SK-N-SH treated with all-trans-retinoic acid at 6 μM for 48 hours (cell line): Measurements from ENCODE around the gene RPL36AL.

Source experiments
- ATAC-seq: fragments of 200-7000 bp; cut with Tn5 transposase; 3 replicates; pipeline ENCODE4 v1.9.1; 2020; ENCODE audit warnings: mild to moderate bottlenecking, moderate library complexity
- CSDC2 ChIP-seq: fragments of 250-450 bp; sonication (Bioruptor Pico); IDR thresholded peaks from 2 replicates; pipeline ENCODE4 v1.5.0; 2020; ENCODE audit warnings: mild to moderate bottlenecking, moderate library complexity
- CSRNP3 ChIP-seq: fragments of 250-450 bp; sonication (Bioruptor Pico); IDR thresholded peaks from 2 replicates; pipeline ENCODE4 v1.5.1; 2021; ENCODE audit warnings: mild to moderate bottlenecking, moderate library complexity
- ESRRG ChIP-seq: fragments of 250-450 bp; sonication (Bioruptor Pico); IDR thresholded peaks from 2 replicates; pipeline ENCODE4 v1.6.1; 2021; ENCODE audit warnings: mild to moderate bottlenecking
- GLIS3 ChIP-seq: fragments of 250-450 bp; sonication (Bioruptor Pico); IDR thresholded peaks from 2 replicates; pipeline ENCODE4 v1.5.0; 2020; ENCODE audit warnings: mild to moderate bottlenecking, moderate library complexity
- ISL1 ChIP-seq: fragments of 250-450 bp; sonication (Bioruptor Pico); IDR thresholded peaks from 2 replicates; pipeline ENCODE4 v2.1.2; 2022; ENCODE audit warnings: mild to moderate bottlenecking, moderate library complexity
- OSR1 ChIP-seq: fragments of 250-450 bp; sonication (Bioruptor Pico); IDR thresholded peaks from 2 replicates; pipeline ENCODE4 v1.8.0; 2022; ENCODE audit warnings: moderate library complexity, mild to moderate bottlenecking, inconsistent platforms
- PATZ1 ChIP-seq: fragments of 250-450 bp; sonication (Bioruptor Pico); IDR thresholded peaks from 2 replicates; pipeline ENCODE4 v1.8.0; 2020; ENCODE audit warnings: mild to moderate bottlenecking, moderate library complexity, borderline replicate concordance
- POU6F1 ChIP-seq: fragments of 250-450 bp; sonication (Bioruptor Pico); IDR thresholded peaks from 2 replicates; pipeline ENCODE4 v1.8.0; 2021; ENCODE audit warnings: low read depth, mild to moderate bottlenecking, moderate library complexity, borderline replicate concordance
- PPARA ChIP-seq: fragments of 250-450 bp; sonication (Bioruptor Pico); IDR thresholded peaks from 2 replicates; pipeline ENCODE4 v1.5.0; 2020; ENCODE audit warnings: mild to moderate bottlenecking, borderline replicate concordance
- RARB ChIP-seq: fragments of 250-450 bp; sonication (Bioruptor Pico); IDR thresholded peaks from 2 replicates; pipeline ENCODE4 v1.8.0; 2021; ENCODE audit warnings: mild to moderate bottlenecking, moderate library complexity
- SNAI2 ChIP-seq: fragments of 250-450 bp; sonication (Bioruptor Pico); IDR thresholded peaks from 2 replicates; pipeline ENCODE4 v1.5.0; 2020; ENCODE audit warnings: mild to moderate bottlenecking, moderate library complexity
- TCF4 ChIP-seq: fragments of 250-450 bp; sonication (Bioruptor Pico); IDR thresholded peaks from 2 replicates; pipeline ENCODE4 v1.8.0; 2021; ENCODE audit warnings: mild to moderate bottlenecking, moderate library complexity, borderline replicate concordance
- TSHZ2 ChIP-seq: fragments of 250-450 bp; sonication (Bioruptor Pico); IDR thresholded peaks from 2 replicates; pipeline ENCODE4 v1.5.0; 2020; ENCODE audit warnings: mild to moderate bottlenecking, moderate library complexity
- ZC3H10 ChIP-seq: fragments of 250-450 bp; sonication (Bioruptor Pico); IDR thresholded peaks from 2 replicates; pipeline ENCODE4 v1.5.1; 2021; ENCODE audit warnings: mild to moderate bottlenecking, moderate library complexity
- ZFP3 ChIP-seq: fragments of 250-450 bp; sonication (Bioruptor Pico); IDR thresholded peaks from 2 replicates; pipeline ENCODE4 v1.5.0; 2020; ENCODE audit warnings: mild to moderate bottlenecking, moderate library complexity
- ZFP30 ChIP-seq: fragments of 450-650 bp; formaldehyde crosslinking; IDR thresholded peaks from 2 replicates; pipeline ENCODE4 v1.5.0; 2022; ENCODE audit warnings: mild to moderate bottlenecking, moderate library complexity
- ZNF565 ChIP-seq: fragments of 450-650 bp; formaldehyde crosslinking; conservative IDR thresholded peaks from 2 replicates; pipeline ENCODE4 v1.5.0; 2020; ENCODE audit warnings: low read depth, mild to moderate bottlenecking, moderate library complexity
- ZNF70 ChIP-seq: fragments of 450-650 bp; formaldehyde crosslinking; IDR thresholded peaks from 2 replicates; pipeline ENCODE4 v1.5.0; 2020; ENCODE audit warnings: mild to moderate bottlenecking, moderate library complexity
- ZNF8 ChIP-seq: fragments of 450-650 bp; formaldehyde crosslinking; IDR thresholded peaks from 2 replicates; pipeline ENCODE4 v1.5.0; 2020; ENCODE audit warnings: mild to moderate bottlenecking, moderate library complexity

Gene RPL36AL

GRCh38 chr14:49607583-49607982 is 12.8 kb downstream of the RPL36AL start:
- no peak for ATAC-seq
- no peak for TF ChIP-seq PPARA
- no peak for TF ChIP-seq ZFP30 (CRISPR knock-in tag)
- no peak for TF ChIP-seq OSR1 (CRISPR knock-in tag)
- TF ChIP-seq TSHZ2 (CRISPR knock-in tag) = no peak
- no peak for TF ChIP-seq GLIS3
- no peak for TF ChIP-seq SNAI2
- TF ChIP-seq ESRRG = no peak
- no peak for TF ChIP-seq ZC3H10 (CRISPR knock-in tag)
- no peak for TF ChIP-seq ZFP3
- no peak for TF ChIP-seq TCF4
- no peak for TF ChIP-seq ZNF565
- TF ChIP-seq POU6F1 (CRISPR knock-in tag) = no peak
- TF ChIP-seq RARB (CRISPR knock-in tag) = no peak
- no peak for TF ChIP-seq ZNF8 (CRISPR knock-in tag)
- TF ChIP-seq CSDC2 (CRISPR knock-in tag) = no peak

GRCh38 chr14:49598485-49599300 is 21.7 kb downstream of the RPL36AL start, which contains the start of gene LRR1:
Gene LRR1 (plus strand): TSS chr14:49598940. CDS start chr14:49599021, 81 bp downstream.
- no peak for TF ChIP-seq PATZ1 (CRISPR knock-in tag)
- 0 out of 2 replicates have a peak, but pooled peaks have one; percentile 63 for TF ChIP-seq POU6F1 (CRISPR knock-in tag)
- no peak for TF ChIP-seq GLIS3
- no peak for TF ChIP-seq CSRNP3 (CRISPR knock-in tag)
- no peak for TF ChIP-seq ZC3H10 (CRISPR knock-in tag)
- TF ChIP-seq, all 23 proteins: peak for 1
- peak; percentile 86 for ATAC-seq

- ATAC-seq = peak; percentile 5; the same call in 2 of the 3 replicates
- TF ChIP-seq CSDC2 (CRISPR knock-in tag) (no peak), ISL1 (no peak), ZFP3 (no peak), ZNF70 (CRISPR knock-in tag) (no peak), GLIS3 (no peak), ZNF565 (no peak), SNAI2 (no peak)
These were observed 22.3 kb downstream of the RPL36AL start for GRCh38 chr14:49598189-49598484.
